ENCODE data around the gene CSHL1. TPM values are rescaled to one million over a fixed set of nuclear protein-coding genes. Genes with fewer than 3 reads are reported as not detected.

CSHL1 gene
- total and polyA plus RNA-seq, 9 of the 15 experiments (the other 6 are each of a cell fraction or from before 2014, with no cell fraction given): not detected

- H3K4me3 ChIP-seq: no peak overlapping the region
- TF ChIP-seq ELF4 (CRISPR knock-in tag; IDR thresholded peaks at IDR 0.05) (no peak), SRF (CRISPR knock-in tag; IDR thresholded peaks at IDR 0.05) (no peak), MXD1 (CRISPR knock-in tag; IDR thresholded peaks at IDR 0.05; ENCODE audit: borderline replicate concordance, poor library complexity, severe bottlenecking) (no peak), ZNF57 (CRISPR knock-in tag; IDR thresholded peaks at IDR 0.05) (no peak), ZNF280A (IDR thresholded peaks at IDR 0.05; ENCODE audit: low read depth, partially characterized antibody) (no peak), USF1 (CRISPR knock-in tag; IDR thresholded peaks at IDR 0.05) (no peak), L3MBTL2 (IDR thresholded peaks at IDR 0.05) (no peak), SMAD3 (CRISPR knock-in tag; conservative IDR thresholded peaks at IDR 0.05) (no peak), HMG20B (CRISPR knock-in tag; IDR thresholded peaks at IDR 0.05) (no peak), CREB1 (IDR thresholded peaks at IDR 0.05) (no peak), CREB1 (CRISPR knock-in tag; IDR thresholded peaks at IDR 0.05) (no peak), TCF15 (CRISPR knock-in tag; IDR thresholded peaks at IDR 0.05) (no peak), ELK3 (CRISPR knock-in tag; IDR thresholded peaks at IDR 0.05) (no peak)
- FAIRE-seq (no peak), ATAC-seq (no peak), DNase-seq (ENCODE audit: extremely low read depth in 1 of 4, low spot score in 3 of 4) (no peak)
- H2AFZ ChIP-seq (ENCODE audit: low read depth, low read length): no peak overlapping the region
- ChIA-PET POLR2A (interaction anchor here (0.6 to 1.9 kb wide), 4 partner anchors 9 to 1187 kb away, joined by 3 to 6 read pairs (median 4); no protein-coding TSS in a partner anchor), CTCF (ENCODE audit: low intra/inter-chr PET ratio) (no interaction called here)
- H3K27ac ChIP-seq (ENCODE audit: extremely low read depth, low read depth, low read length): no peak overlapping the region
- no peaks in the 10 kb centered on the region for H3K9me1 ChIP-seq (ENCODE audit: control insufficient read depth, insufficient read depth, low read length)
- no peaks in the 10 kb centered on the region for H3K36me3 ChIP-seq (ENCODE audit: control insufficient read depth, insufficient read depth, low read length)
- H3K4me1 ChIP-seq (replicated peaks in 1 of 2; ENCODE audit: control insufficient read depth in 2 of 2, insufficient read depth in 2 of 2, low read length in 2 of 2): peaks cover 7 to 14% of the 10 kb centered on the region in 2 experiments; a peak in 4 of 5 replicates
- no peak overlapping the region for H3K9ac ChIP-seq (ENCODE audit: insufficient read depth in 1 of 2, low read depth in 2 of 2, low read length in 2 of 2)
- H3K79me2 ChIP-seq (ENCODE audit: control insufficient read depth, insufficient read depth, low read length): no peaks in the 10 kb centered on the region
- H3K27me3 ChIP-seq (ENCODE audit: control insufficient read depth in 2 of 2, insufficient read depth in 2 of 2, low read length in 2 of 2): peaks cover 6 to 21% of the 10 kb centered on the region in 2 experiments; a peak in 4 of 5 replicates
- intact Hi-C loops (cut with micrococcal nuclease) (no loop called here), in situ Hi-C loops (cut with MboI) (no loop called here)
- H3K9me3 ChIP-seq (replicated peaks; ENCODE audit: control insufficient read depth, insufficient read depth, low read depth, low read length): no peaks in the 10 kb centered on the region
- H3K4me2 ChIP-seq (ENCODE audit: insufficient read depth, low read length): no peak overlapping the region
- WGBS (ENCODE audit: insufficient coverage, low coverage, missing lambda C conversion rate): 43% methylated on average over 4 of the region's 4 CpGs
- no TSS peak for BruUV-seq (replicated peaks)
- H4K20me1 ChIP-seq (replicated peaks; ENCODE audit: control insufficient read depth, insufficient read depth, low read length): 0 out of 2 replicates have a peak, but pooled peaks cover 4% of the 10 kb centered on the region
Measured at GRCh38 chr17:63955791-63956190, 44.7 kb upstream of the CSHL1 start.

Data from K562 (cell line).